AG09309 (cell line): ENCODE measurements around the gene RETN.
"Not testable (repeated sequence)": the region's sequence is repeated elsewhere in the genome, so short reads cannot be mapped to it uniquely, and the experiment has no call there.

ENCODE experiments used
- DNase-seq: peaks from one replicate; pipeline ENCODE4 v3.0.0-alpha.2; 2010; ENCODE audit warnings: low read depth
- H3K4me3 ChIP-seq: 2 replicates; pipeline ENCODE4 v1.5.1; 2011; ENCODE audit warnings: mild to moderate bottlenecking, low read depth, low read length, moderate library complexity; ENCODE audit not compliant: control insufficient read depth
- CTCF ChIP-seq: IDR thresholded peaks from 2 replicates; pipeline ENCODE4 v1.5.1; 2011; ENCODE audit warnings: mild to moderate bottlenecking, low read depth, low read length, inconsistent platforms; ENCODE audit not compliant: insufficient read depth, control insufficient read depth; ENCODE audit errors: missing control alignments

Gene RETN

GRCh38 chr19:7638802-7639465 is 29.9 kb upstream of the RETN start:
- no peak overlapping the region for H3K4me3 ChIP-seq
- no peak for DNase-seq
- no peak for TF ChIP-seq CTCF

GRCh38 chr19:7639863-7640348 is 28.9 kb upstream of the RETN start:
- DNase-seq = no peak
- TF ChIP-seq CTCF = no peak
- H3K4me3 ChIP-seq = no peak overlapping the region

GRCh38 chr19:7640803-7641202 is 28.0 kb upstream of the RETN start:
- no peak for TF ChIP-seq CTCF
- DNase-seq = no peak
- H3K4me3 ChIP-seq = no peak overlapping the region

GRCh38 chr19:7641290-7642276 is 27.3 kb upstream of the RETN start:
- TF ChIP-seq CTCF = no peak
- DNase-seq = no peak
- H3K4me3 ChIP-seq = no peak overlapping the region

GRCh38 chr19:7642295-7643030 is 26.4 kb upstream of the RETN start:
- DNase-seq = no peak
- no peak for TF ChIP-seq CTCF
- no peak overlapping the region for H3K4me3 ChIP-seq

GRCh38 chr19:7643031-7643415 is 25.8 kb upstream of the RETN start:
- TF ChIP-seq CTCF = no peak
- no peak for DNase-seq
- H3K4me3 ChIP-seq = no peak overlapping the region

- H3K4me3 ChIP-seq, DNase-seq: not testable (repeated sequence)
Observed at GRCh38 chr19:7643629-7644549, 25.0 kb upstream of the RETN start.
